PFSK-1 (cell line): Measurements from ENCODE around the gene TRMT6.

Source experiments
- FOXP2 ChIP-seq: optimal IDR thresholded peaks from 2 replicates; pipeline ENCODE3; 2011; ENCODE audit warnings: borderline replicate concordance, control low read depth, inconsistent platforms; ENCODE audit not compliant: insufficient read depth; ENCODE audit errors: extremely low read length, extremely low read depth
- TAF1 ChIP-seq: IDR thresholded peaks from 2 replicates; pipeline ENCODE4 v1.6.1; 2012; ENCODE audit warnings: low read length, control low read depth, borderline replicate concordance; ENCODE audit not compliant: insufficient read depth
- TF ChIP-seq, protein P1 (sequence below), 2 experiments: IDR thresholded peaks; 2 replicates each; pipeline versions ENCODE4 v1.6.1 to v1.8.0; 2011 to 2012; ENCODE audit warnings: low read depth in 2 of 2, low read length in 2 of 2, control low read depth in 1 of 2, inconsistent platforms in 1 of 2, mild to moderate bottlenecking in 1 of 2, moderate library complexity in 1 of 2; ENCODE audit not compliant: insufficient read depth in 1 of 2

DNA sequence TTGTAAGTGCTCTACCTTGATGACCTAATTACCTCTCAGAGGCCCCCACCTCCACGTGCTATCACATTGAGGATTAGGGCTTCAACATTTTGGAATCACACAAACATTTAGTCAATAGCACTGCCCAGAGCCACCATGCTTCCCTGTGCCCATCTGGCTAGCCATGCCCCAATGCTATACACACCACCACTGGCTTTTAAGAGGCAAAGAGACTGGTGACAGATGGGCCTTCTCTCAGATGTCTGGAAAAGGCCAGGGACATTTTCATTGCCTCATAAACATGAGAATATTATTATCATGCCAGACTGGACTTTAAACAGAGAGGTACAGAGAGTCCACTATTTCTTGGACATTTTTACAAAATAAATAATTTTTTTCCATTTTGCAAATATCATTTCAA is 29.8 kb downstream of the TRMT6 start:
- TF ChIP-seq, protein P1, sequence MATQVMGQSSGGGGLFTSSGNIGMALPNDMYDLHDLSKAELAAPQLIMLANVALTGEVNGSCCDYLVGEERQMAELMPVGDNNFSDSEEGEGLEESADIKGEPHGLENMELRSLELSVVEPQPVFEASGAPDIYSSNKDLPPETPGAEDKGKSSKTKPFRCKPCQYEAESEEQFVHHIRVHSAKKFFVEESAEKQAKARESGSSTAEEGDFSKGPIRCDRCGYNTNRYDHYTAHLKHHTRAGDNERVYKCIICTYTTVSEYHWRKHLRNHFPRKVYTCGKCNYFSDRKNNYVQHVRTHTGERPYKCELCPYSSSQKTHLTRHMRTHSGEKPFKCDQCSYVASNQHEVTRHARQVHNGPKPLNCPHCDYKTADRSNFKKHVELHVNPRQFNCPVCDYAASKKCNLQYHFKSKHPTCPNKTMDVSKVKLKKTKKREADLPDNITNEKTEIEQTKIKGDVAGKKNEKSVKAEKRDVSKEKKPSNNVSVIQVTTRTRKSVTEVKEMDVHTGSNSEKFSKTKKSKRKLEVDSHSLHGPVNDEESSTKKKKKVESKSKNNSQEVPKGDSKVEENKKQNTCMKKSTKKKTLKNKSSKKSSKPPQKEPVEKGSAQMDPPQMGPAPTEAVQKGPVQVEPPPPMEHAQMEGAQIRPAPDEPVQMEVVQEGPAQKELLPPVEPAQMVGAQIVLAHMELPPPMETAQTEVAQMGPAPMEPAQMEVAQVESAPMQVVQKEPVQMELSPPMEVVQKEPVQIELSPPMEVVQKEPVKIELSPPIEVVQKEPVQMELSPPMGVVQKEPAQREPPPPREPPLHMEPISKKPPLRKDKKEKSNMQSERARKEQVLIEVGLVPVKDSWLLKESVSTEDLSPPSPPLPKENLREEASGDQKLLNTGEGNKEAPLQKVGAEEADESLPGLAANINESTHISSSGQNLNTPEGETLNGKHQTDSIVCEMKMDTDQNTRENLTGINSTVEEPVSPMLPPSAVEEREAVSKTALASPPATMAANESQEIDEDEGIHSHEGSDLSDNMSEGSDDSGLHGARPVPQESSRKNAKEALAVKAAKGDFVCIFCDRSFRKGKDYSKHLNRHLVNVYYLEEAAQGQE (IDR thresholded peaks at IDR 0.05; ENCODE audit: insufficient read depth in 1 of 2, low read depth in 2 of 2, low read length in 2 of 2) = no peak
- TF ChIP-seq TAF1 = no peak
- TF ChIP-seq FOXP2 = no peak
